Neural cell (in vitro differentiated cells): Measurements from ENCODE around the gene ENTREP1.
A peak's percentile ranks its signal among the peaks of the same experiment; 100 is the strongest.

Source experiments
- EZH2 ChIP-seq: fragments of 200-600, 300-800 bp; shearing (Covaris generic), sonication (generic); IDR thresholded peaks from 2 replicates; pipeline ENCODE4 v1.6.1; 2014; ENCODE audit warnings: antibody characterized with exemption, low read length, borderline replicate concordance, mild to moderate bottlenecking; ENCODE audit not compliant: insufficient read depth, poor library complexity, severe bottlenecking
- MXI1 ChIP-seq: fragments of 450-650 bp; conservative IDR thresholded peaks from 2 replicates; pipeline ENCODE4 v1.6.1; 2014; ENCODE audit warnings: antibody characterized with exemption, mild to moderate bottlenecking; ENCODE audit not compliant: poor library complexity, severe bottlenecking
- POLR2AphosphoS5 ChIP-seq: IDR thresholded peaks from 2 replicates; pipeline ENCODE4 v1.6.1; 2012
- RAD21 ChIP-seq: fragments of 450-650 bp; conservative IDR thresholded peaks from 2 replicates; pipeline ENCODE4 v1.6.1; 2014; ENCODE audit warnings: antibody characterized with exemption, mild to moderate bottlenecking, moderate library complexity
- TAF1 ChIP-seq: IDR thresholded peaks from 2 replicates; pipeline ENCODE4 v1.6.1; 2012; ENCODE audit warnings: low read depth
- TF ChIP-seq, protein P1 (sequence below): fragments of 450-650 bp; IDR thresholded peaks from 2 replicates; pipeline ENCODE4 v1.5.1; 2014; ENCODE audit warnings: antibody characterized with exemption, mild to moderate bottlenecking, moderate library complexity; ENCODE audit not compliant: poor library complexity, severe bottlenecking
- TF ChIP-seq, protein P2 (sequence below): IDR thresholded peaks from 2 replicates; pipeline ENCODE4 v1.6.1; 2012; ENCODE audit warnings: borderline replicate concordance

DNA sequence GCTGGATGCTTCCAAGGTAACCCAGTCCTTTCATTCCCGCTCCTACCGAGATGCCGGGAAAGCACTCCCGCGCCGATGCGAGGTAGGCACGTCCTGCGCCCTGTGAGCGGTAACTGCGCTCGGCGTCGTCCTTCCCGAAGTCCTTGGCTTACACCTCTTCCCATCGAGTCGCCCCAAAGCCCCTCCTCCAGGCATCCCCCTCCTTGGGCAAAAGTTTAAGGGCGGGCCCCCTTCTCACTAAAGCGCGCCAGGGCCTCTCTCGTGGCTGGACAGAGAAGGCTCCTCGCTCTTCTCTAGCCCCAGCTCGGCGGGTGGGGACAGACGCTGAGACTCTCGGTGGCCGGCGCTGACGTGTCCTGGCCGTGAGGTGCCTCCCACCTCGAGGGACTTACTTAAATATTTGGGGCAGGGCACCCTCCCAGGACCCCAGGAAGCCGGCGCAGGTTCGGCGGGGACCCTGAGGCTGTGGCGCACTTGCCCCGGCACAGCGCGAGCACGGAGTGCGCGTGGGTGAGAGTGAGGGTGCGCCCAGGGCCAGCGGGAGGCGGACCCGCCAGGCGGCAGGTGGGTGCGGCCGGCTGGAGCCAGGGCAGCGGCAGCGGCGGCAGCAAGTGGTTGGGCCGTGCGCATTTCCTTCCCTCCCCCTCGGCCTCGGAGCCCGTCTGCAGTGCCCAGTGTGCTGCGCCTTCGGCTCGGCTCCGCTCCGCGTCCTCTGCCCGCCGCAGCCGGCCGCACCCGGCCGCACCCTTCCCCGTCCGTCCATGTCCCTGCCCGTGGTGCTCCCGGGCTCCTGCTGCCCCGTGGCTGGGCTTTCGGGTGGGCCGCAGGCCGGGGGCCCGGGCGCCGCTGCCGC is at the start of gene ENTREP1:
- TF ChIP-seq, protein P1, sequence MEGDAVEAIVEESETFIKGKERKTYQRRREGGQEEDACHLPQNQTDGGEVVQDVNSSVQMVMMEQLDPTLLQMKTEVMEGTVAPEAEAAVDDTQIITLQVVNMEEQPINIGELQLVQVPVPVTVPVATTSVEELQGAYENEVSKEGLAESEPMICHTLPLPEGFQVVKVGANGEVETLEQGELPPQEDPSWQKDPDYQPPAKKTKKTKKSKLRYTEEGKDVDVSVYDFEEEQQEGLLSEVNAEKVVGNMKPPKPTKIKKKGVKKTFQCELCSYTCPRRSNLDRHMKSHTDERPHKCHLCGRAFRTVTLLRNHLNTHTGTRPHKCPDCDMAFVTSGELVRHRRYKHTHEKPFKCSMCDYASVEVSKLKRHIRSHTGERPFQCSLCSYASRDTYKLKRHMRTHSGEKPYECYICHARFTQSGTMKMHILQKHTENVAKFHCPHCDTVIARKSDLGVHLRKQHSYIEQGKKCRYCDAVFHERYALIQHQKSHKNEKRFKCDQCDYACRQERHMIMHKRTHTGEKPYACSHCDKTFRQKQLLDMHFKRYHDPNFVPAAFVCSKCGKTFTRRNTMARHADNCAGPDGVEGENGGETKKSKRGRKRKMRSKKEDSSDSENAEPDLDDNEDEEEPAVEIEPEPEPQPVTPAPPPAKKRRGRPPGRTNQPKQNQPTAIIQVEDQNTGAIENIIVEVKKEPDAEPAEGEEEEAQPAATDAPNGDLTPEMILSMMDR: no peak
- TF ChIP-seq POLR2AphosphoS5 (peak; percentile 9), MXI1 (no peak), EZH2 (no peak), RAD21 (no peak), TAF1 (no peak)
- TF ChIP-seq, protein P2, sequence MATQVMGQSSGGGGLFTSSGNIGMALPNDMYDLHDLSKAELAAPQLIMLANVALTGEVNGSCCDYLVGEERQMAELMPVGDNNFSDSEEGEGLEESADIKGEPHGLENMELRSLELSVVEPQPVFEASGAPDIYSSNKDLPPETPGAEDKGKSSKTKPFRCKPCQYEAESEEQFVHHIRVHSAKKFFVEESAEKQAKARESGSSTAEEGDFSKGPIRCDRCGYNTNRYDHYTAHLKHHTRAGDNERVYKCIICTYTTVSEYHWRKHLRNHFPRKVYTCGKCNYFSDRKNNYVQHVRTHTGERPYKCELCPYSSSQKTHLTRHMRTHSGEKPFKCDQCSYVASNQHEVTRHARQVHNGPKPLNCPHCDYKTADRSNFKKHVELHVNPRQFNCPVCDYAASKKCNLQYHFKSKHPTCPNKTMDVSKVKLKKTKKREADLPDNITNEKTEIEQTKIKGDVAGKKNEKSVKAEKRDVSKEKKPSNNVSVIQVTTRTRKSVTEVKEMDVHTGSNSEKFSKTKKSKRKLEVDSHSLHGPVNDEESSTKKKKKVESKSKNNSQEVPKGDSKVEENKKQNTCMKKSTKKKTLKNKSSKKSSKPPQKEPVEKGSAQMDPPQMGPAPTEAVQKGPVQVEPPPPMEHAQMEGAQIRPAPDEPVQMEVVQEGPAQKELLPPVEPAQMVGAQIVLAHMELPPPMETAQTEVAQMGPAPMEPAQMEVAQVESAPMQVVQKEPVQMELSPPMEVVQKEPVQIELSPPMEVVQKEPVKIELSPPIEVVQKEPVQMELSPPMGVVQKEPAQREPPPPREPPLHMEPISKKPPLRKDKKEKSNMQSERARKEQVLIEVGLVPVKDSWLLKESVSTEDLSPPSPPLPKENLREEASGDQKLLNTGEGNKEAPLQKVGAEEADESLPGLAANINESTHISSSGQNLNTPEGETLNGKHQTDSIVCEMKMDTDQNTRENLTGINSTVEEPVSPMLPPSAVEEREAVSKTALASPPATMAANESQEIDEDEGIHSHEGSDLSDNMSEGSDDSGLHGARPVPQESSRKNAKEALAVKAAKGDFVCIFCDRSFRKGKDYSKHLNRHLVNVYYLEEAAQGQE: peak; percentile 39
